Measurements from ENCODE around the gene LRIG1. TPM values are rescaled to one million over a fixed set of nuclear protein-coding genes. Genes with fewer than 3 reads are reported as not detected.

Gene LRIG1
- total RNA-seq, 1 experiment from 2014 or later: 2.2 TPM

- Histone ChIP-seq H3K4me1 (ENCODE audit: insufficient read depth, low read length) (no peaks in the 10 kb centered on the region), H3K4me2 (ENCODE audit: low read length) (no peak overlapping the region), H3K9me3 (ENCODE audit: low read length) (no peaks in the 10 kb centered on the region), H3K4me3 (ENCODE audit: low read length) (no peak overlapping the region), H3K27me3 (ENCODE audit: low read length) (no peaks in the 10 kb centered on the region), H3K27ac (ENCODE audit: low read length) (no peak overlapping the region), H3F3A (ENCODE audit: low read length, unreplicated experiment) (no peaks in the 10 kb centered on the region), H3K9me2 (replicated peaks; ENCODE audit: low read length) (no peaks in the 10 kb centered on the region), H3K9ac (ENCODE audit: low read length) (no peak overlapping the region), H4K20me1 (ENCODE audit: low read length) (no peaks in the 10 kb centered on the region), H2AFZ (ENCODE audit: low read length) (no peak overlapping the region), H3K79me2 (ENCODE audit: low read length) (no peaks in the 10 kb centered on the region), H3K36me3 (ENCODE audit: low read depth, low read length) (no peaks in the 10 kb centered on the region)
- no TSS peak for BruUV-seq (replicated peaks)
- intact Hi-C loops (cut with micrococcal nuclease): no loop called here
- ChIA-PET CTCF (no interaction called here), POLR2A (ENCODE audit: unreplicated experiment) (no interaction called here)
- DNase-seq (no peak), ATAC-seq (no peak)
- TF ChIP-seq EZH2phosphoT487 (IDR thresholded peaks at IDR 0.05; ENCODE audit: borderline replicate concordance, low read length): no peak
- TF ChIP-seq EZH2 (IDR thresholded peaks at IDR 0.05; ENCODE audit: low read length, unreplicated experiment): no peak
- no peak for TF ChIP-seq CTCF (conservative IDR thresholded peaks at IDR 0.05; ENCODE audit: low read depth, low read length)
Observed at GRCh38 chr3:66419036-66419435, 81.8 kb downstream of the LRIG1 start.

GRCh38 chr3:66418475-66418931 is 82.3 kb downstream of the LRIG1 start:
- CTCF ChIA-PET: no interaction called here
- Histone ChIP-seq H3K9ac (ENCODE audit: low read length) (no peak overlapping the region), H3K9me3 (ENCODE audit: low read length) (no peaks in the 10 kb centered on the region), H3K27me3 (ENCODE audit: low read length) (no peaks in the 10 kb centered on the region), H4K20me1 (ENCODE audit: low read length) (no peaks in the 10 kb centered on the region), H3K79me2 (ENCODE audit: low read length) (no peaks in the 10 kb centered on the region), H3K4me3 (ENCODE audit: low read length) (no peak overlapping the region), H2AFZ (ENCODE audit: low read length) (no peak overlapping the region), H3K4me2 (ENCODE audit: low read length) (no peak overlapping the region), H3K4me1 (ENCODE audit: insufficient read depth, low read length) (no peaks in the 10 kb centered on the region), H3K36me3 (ENCODE audit: low read depth, low read length) (no peaks in the 10 kb centered on the region), H3F3A (ENCODE audit: low read length, unreplicated experiment) (no peaks in the 10 kb centered on the region), H3K27ac (ENCODE audit: low read length) (no peak overlapping the region), H3K9me2 (replicated peaks; ENCODE audit: low read length) (no peaks in the 10 kb centered on the region)
- TF ChIP-seq EZH2 (IDR thresholded peaks at IDR 0.05; ENCODE audit: low read length, unreplicated experiment) (no peak), EZH2phosphoT487 (IDR thresholded peaks at IDR 0.05; ENCODE audit: borderline replicate concordance, low read length) (no peak), CTCF (conservative IDR thresholded peaks at IDR 0.05; ENCODE audit: low read depth, low read length) (no peak)
- POLR2A ChIA-PET (ENCODE audit: unreplicated experiment): no interaction called here
- DNase-seq: no peak
- BruUV-seq (replicated peaks): no TSS peak
- ATAC-seq: no peak
- intact Hi-C loops (cut with micrococcal nuclease): no loop called here

GRCh38 chr3:66416556-66417304 is 84.1 kb downstream of the LRIG1 start:
- H3K36me3 ChIP-seq (ENCODE audit: low read depth, low read length): no peaks in the 10 kb centered on the region
- DNase-seq (no peak), ATAC-seq (no peak)
- no TSS peak for BruUV-seq (replicated peaks)
- H3F3A ChIP-seq (ENCODE audit: low read length, unreplicated experiment): no peaks in the 10 kb centered on the region
- no peak overlapping the region for H3K9ac ChIP-seq (ENCODE audit: low read length)
- H3K4me3 ChIP-seq (ENCODE audit: low read length): no peak overlapping the region
- H3K27ac ChIP-seq (ENCODE audit: low read length): no peak overlapping the region
- no peaks in the 10 kb centered on the region for H3K27me3 ChIP-seq (ENCODE audit: low read length)
- no peak overlapping the region for H2AFZ ChIP-seq (ENCODE audit: low read length)
- H3K9me3 ChIP-seq (ENCODE audit: low read length): no peaks in the 10 kb centered on the region
- no peak for TF ChIP-seq CTCF (conservative IDR thresholded peaks at IDR 0.05; ENCODE audit: low read depth, low read length)
- no peak for TF ChIP-seq EZH2phosphoT487 (IDR thresholded peaks at IDR 0.05; ENCODE audit: borderline replicate concordance, low read length)
- no peak for TF ChIP-seq EZH2 (IDR thresholded peaks at IDR 0.05; ENCODE audit: low read length, unreplicated experiment)
- no peak overlapping the region for H3K4me2 ChIP-seq (ENCODE audit: low read length)
- H3K4me1 ChIP-seq (ENCODE audit: insufficient read depth, low read length): no peaks in the 10 kb centered on the region
- no peaks in the 10 kb centered on the region for H4K20me1 ChIP-seq (ENCODE audit: low read length)
- H3K9me2 ChIP-seq (replicated peaks; ENCODE audit: low read length): no peaks in the 10 kb centered on the region
- intact Hi-C loops (cut with micrococcal nuclease): no loop called here
- ChIA-PET POLR2A (ENCODE audit: unreplicated experiment) (no interaction called here), CTCF (no interaction called here)
- H3K79me2 ChIP-seq (ENCODE audit: low read length): no peaks in the 10 kb centered on the region

All from PC-3 (cell line).